ENCODE data around the gene KIAA1217. TPM values are rescaled to one million over a fixed set of nuclear protein-coding genes. Genes with fewer than 3 reads are reported as not detected.

The KIAA1217 gene
- total and polyA plus RNA-seq, 2 of the 8 experiments (the other 6 are each of a cell fraction or from before 2014, with no cell fraction given) = 4.5 to 15.6 TPM

DNA sequence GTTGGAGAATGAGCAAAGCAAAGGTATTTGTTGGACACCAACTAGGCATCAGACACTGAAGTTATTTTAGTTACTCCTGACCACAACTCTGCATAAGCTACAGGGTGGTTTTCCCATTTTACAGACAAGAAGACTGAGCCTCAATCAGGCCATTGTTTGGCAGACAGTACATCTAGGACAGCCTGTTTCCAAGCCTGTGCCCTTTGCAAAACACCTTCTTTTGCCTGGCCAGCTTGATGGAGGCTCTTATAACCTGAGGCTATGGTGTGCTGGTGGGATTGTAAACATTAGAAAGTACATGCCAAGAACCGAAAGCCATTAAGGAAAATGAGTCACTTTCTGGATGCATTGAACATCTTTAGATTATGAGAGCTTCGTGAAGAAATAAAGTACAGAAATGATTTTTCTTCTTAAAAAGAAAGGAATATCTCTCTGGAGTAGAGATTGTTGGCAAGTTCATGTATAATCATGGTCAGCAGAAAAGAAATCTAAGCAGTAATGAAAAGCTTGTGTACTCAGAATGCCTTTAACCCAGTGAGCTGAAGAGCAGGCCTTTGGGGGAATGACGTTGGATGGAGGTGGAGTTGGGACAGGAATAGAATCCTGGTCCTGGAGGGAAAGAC is 140.6 kb downstream of the KIAA1217 start (continued):
- TF ChIP-seq SIRT6 (IDR thresholded peaks at IDR 0.05; ENCODE audit: low read length) (no peak), TBP (IDR thresholded peaks at IDR 0.05; ENCODE audit: low read depth, low read length) (no peak)

Measured in H1 (cell line).